GM18861 (cell line): ENCODE data around the gene SERPINB10.
"Not testable (repeated sequence)": the region's sequence is repeated elsewhere in the genome, so short reads cannot be mapped to it uniquely, and the experiment has no call there.

Experiments used
- ATAC-seq: cut with Tn5 transposase; IDR thresholded peaks from one replicate; pipeline ENCODE4 v1.9.1; 2021; ENCODE audit not compliant: unreplicated experiment

SERPINB10 gene

GRCh38 chr18:63890237-63890949 is 17.4 kb upstream of the SERPINB10 start:
- ATAC-seq: no peak

- peak; percentile 96 for ATAC-seq
These were observed 16.8 kb upstream of the SERPINB10 start for GRCh38 chr18:63890950-63891304.

- no peak for ATAC-seq
These were observed 15.2 kb upstream of the SERPINB10 start for GRCh38 chr18:63892566-63892965.

- no peak for ATAC-seq
These were observed 13.5 kb upstream of the SERPINB10 start for GRCh38 chr18:63894106-63894772.

- ATAC-seq: no peak
These were observed 12.6 kb upstream of the SERPINB10 start for GRCh38 chr18:63895190-63895589.

- no peak for ATAC-seq
These were observed 10.7 kb upstream of the SERPINB10 start for GRCh38 chr18:63897072-63897471.

- ATAC-seq: no peak
These were observed 8.6 kb upstream of the SERPINB10 start for GRCh38 chr18:63899206-63899605.

GRCh38 chr18:63903851-63904570 is 3.7 kb upstream of the SERPINB10 start:
- no peak for ATAC-seq

- no peak for ATAC-seq
These were observed 3.1 kb upstream of the SERPINB10 start for GRCh38 chr18:63904694-63905093.

GRCh38 chr18:63905361-63905760 is 2.4 kb upstream of the SERPINB10 start:
- no peak for ATAC-seq

- no peak for ATAC-seq
These were observed 1.7 kb upstream of the SERPINB10 start for GRCh38 chr18:63906056-63906455.

- no peak for ATAC-seq
These were observed 1.1 kb downstream of the SERPINB10 start for GRCh38 chr18:63908858-63909257.

- ATAC-seq: peak; percentile 64
These were observed 2.1 kb downstream of the SERPINB10 start for GRCh38 chr18:63909870-63910269.

GRCh38 chr18:63917817-63918216 is 10.1 kb downstream of the SERPINB10 start:
- no peak for ATAC-seq

GRCh38 chr18:63922049-63922448 is 14.3 kb downstream of the SERPINB10 start:
- ATAC-seq: no peak

- ATAC-seq: no peak
These were observed 16.8 kb downstream of the SERPINB10 start for GRCh38 chr18:63924551-63924950.

GRCh38 chr18:63928331-63928730 is 20.6 kb downstream of the SERPINB10 start:
- no peak for ATAC-seq

GRCh38 chr18:63929369-63929768 is 21.6 kb downstream of the SERPINB10 start:
- ATAC-seq: not testable (repeated sequence)

- ATAC-seq: no peak
These were observed 23.1 kb downstream of the SERPINB10 start for GRCh38 chr18:63930773-63931354.

- peak; percentile 90 for ATAC-seq
These were observed 28.6 kb downstream of the SERPINB10 start for GRCh38 chr18:63936156-63936931.

GRCh38 chr18:63936932-63937393 is 29.2 kb downstream of the SERPINB10 start:
- peak; percentile 11 for ATAC-seq
